SW480 (cell line): ENCODE measurements around the gene RNF150.

ENCODE experiments used
- DNase-seq: peaks from one replicate; pipeline ENCODE4 v3.0.0-alpha.2; 2016; ENCODE audit warnings: low spot score

The RNF150 gene

GRCh38 chr4:140976768-140977167, 156.5 kb downstream of the RNF150 start:
- no peak for DNase-seq

GRCh38 chr4:140971077-140971792, 162.0 kb downstream of the RNF150 start:
- no peak for DNase-seq

DNA sequence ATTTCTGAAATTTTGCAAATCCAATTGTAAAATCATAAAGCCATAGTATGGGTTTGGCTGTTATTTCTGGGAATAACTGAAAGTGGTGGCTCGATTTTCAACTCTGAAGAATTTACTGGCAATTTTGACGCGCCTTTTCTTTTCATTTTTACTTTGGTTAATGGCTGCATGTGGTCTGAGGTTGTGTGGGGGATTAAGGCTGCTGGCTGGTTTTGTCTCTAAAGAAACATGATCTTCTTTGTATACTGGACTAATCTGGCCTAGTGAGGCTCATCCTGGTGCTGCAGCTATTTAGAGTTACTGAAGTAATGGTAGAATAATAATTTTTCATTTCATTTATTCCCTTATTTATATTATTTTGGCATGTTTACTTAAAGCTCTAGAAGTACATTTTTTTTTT, 164.0 kb downstream of the RNF150 start:
- no peak for DNase-seq

DNA sequence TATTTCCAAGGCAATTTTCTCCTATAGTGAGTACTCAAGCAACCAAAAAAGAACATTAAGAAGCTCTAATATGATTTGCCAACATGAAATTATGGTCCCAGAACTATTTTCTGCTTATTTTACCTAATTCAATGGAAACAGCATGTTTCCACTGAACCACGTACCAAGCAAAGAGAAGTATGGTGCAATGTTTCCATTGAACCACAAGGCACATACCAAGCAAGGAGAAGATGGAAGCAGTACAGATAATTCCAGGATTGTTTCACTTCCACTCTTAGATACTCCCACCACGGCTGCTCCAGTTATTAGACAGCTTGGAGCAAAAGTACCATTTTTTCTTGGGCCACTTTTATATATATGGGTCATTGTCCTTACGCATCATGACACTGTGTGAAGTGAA, 164.9 kb downstream of the RNF150 start:
- no peak for DNase-seq

GRCh38 chr4:140963883-140964282, 169.4 kb downstream of the RNF150 start:
- DNase-seq = no peak

GRCh38 chr4:140955641-140956040, 177.6 kb downstream of the RNF150 start:
- DNase-seq = no peak

GRCh38 chr4:140952717-140953116, 180.6 kb downstream of the RNF150 start:
- DNase-seq = no peak

- no peak for DNase-seq
These were observed 185.8 kb downstream of the RNF150 start for GRCh38 chr4:140947506-140947905.

- no peak for DNase-seq
These were observed 188.2 kb downstream of the RNF150 start for GRCh38 chr4:140945106-140945505.

DNA sequence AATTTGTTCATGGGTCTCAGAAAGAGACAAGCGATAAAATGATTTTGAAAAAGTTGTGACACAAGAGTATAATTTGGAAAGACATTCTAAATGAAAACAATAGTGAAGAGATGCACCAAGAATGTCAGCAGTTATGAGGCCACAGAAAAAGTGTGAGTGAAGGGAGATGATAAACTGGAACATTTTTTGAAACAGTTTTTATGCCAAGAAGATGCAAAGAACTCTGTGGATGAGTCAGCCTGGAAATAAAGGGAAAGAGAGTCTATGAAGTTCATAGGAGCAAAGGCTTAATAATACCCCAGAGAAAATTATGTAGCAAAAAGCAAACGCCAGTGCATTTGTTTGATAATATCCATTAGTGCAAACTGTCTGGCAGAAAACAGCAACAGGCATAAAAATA, 188.7 kb downstream of the RNF150 start:
- DNase-seq = no peak

DNA sequence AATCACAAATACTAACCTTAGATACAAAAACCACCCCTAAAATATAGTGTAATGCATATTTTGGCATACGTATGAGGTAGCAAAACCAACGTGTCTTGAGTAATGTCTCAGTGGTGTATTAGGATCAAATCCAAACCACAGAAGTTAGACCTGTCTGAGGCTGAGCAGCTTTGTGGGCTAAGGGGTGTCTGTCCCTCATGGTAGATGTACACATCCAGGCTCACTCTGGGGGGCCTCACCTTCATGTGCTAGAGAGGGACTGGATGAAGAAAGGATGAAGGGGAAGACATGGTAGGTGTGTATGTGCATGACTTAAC, 189.1 kb downstream of the RNF150 start:
- DNase-seq = no peak

- DNase-seq = no peak
These were observed 189.6 kb downstream of the RNF150 start for GRCh38 chr4:140943486-140944198.

GRCh38 chr4:140940589-140940988, 192.7 kb downstream of the RNF150 start:
- no peak for DNase-seq

DNA sequence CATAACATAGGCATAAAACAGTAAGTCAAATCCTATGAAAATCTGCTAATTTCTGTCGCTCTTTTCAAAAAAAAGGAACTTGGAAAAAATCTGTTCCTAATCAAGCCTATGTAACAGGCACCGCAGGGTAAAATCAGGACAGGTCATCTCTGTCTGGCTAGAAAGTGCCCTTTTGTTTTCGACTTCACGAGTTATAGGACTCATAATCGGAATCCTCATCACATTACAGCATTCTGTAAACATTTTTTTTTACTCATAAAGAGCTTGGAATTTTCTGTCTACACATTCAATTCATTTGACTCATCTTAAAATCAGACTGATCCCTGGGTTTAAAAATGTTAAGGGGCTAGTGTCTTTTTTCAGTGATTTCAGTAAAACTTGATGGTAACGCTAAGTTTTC, 195.4 kb downstream of the RNF150 start:
- DNase-seq = no peak

- DNase-seq = no peak
These were observed 198.0 kb downstream of the RNF150 start for GRCh38 chr4:140935254-140935653.

GRCh38 chr4:140932501-140933045, 200.7 kb downstream of the RNF150 start:
- DNase-seq = no peak

DNA sequence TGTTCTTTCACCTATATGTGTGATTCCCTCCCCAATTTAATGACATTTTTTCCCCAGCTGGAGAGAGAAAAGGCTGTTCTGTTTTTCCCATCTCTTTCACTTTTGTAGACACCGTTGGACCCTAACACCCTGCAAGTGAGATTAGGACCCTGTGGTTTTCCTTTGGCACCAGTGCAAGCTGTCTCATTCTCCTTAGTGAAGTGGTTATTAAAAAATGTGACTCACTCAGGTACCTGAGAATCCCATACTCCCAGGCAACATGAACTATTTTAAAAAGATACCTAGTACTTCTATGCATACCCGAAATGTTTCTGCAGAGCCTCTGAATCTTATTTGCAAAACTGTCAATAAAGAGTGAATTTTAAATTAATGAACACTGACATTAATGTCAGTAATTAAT, 201.4 kb downstream of the RNF150 start:
- no peak for DNase-seq

DNA sequence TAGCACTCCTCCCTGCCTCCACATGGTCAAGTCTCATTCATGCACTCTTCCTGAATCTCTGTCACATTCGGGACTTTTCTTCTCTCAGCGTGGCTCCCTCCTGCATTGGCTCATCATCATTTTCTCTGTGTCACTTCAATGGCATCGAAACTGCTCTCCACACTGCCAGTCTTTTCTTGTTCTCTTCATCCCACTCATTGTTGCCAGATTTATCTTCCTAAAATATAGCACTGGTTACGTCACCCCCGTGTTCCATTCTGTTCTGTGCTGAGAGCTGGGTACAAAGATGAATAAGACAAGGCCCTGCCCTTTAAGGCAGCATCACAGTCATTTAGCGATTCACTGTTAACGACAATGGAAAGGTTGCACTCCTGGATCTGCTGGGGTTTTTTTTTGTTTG, 202.7 kb downstream of the RNF150 start:
- no peak for DNase-seq

DNA sequence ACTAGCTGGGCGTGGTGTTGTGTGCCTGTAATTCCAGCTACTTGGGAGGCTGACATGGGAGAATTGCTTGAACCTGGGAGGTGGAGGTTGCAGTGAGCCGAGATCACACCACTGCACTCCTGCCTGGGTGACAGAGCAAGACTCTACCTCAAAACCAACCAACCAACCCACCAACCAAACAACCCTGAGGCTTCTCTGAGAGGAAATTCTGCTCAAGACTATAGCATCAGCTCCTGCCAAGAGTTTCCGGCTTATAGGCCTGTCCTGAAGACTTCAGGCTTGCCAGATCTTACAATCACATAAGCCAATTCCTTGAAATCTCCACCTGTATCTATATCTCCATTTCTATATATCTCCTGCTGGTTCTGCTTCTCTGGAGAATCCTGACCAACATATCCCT, 203.3 kb downstream of the RNF150 start:
- no peak for DNase-seq

- DNase-seq = no peak
These were observed 204.4 kb downstream of the RNF150 start for GRCh38 chr4:140928880-140929279.

DNA sequence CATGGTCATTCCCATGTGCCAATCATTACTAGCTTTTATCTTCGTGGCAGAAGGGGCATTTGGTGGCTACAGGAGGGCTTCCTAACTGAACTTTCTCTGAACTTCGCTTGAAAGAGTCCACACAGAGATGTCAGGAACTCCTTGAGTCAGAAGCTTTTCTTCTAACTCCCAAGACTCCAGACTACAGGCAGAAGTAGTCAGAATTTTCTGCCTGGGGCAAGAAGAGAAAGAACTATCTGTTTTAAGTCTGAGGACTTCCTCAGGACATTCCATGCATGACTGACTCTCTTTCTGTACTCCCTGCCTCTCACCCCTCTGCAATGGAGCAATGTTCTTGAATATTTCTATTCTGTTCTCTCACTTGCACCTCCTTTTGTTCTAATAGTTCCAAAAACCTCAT, 206.6 kb downstream of the RNF150 start:
- DNase-seq = no peak

GRCh38 chr4:140925417-140925816, 207.9 kb downstream of the RNF150 start:
- no peak for DNase-seq

- no peak for DNase-seq
These were observed 208.4 kb downstream of the RNF150 start for GRCh38 chr4:140924761-140925392.
